Astrocyte of the cerebellum (primary cell): ENCODE results near the gene FLT4.

Experiments used
- DNase-seq: peaks from one replicate; pipeline ENCODE4 v3.0.0-alpha.2; 2011; ENCODE audit warnings: low read depth
- H3K4me3 ChIP-seq: 2 replicates; pipeline ENCODE4 v1.5.1; 2011; ENCODE audit warnings: mild to moderate bottlenecking, low read depth, low read length, moderate library complexity
- CTCF ChIP-seq: IDR thresholded peaks from 2 replicates; pipeline ENCODE4 v1.5.1; 2012; ENCODE audit warnings: low read length, low read depth, moderate library complexity, mild to moderate bottlenecking; ENCODE audit errors: missing control alignments
- in situ Hi-C: cut with HindIII; loops from 2 replicates; pipeline ENCODE4 v1.10.0; 2017; ENCODE audit warnings: low sequenced_read_pairs

The FLT4 gene

GRCh38 chr5:180603076-180603594 lies 46.3 kb downstream of the FLT4 start:
- no peak for DNase-seq
- in situ Hi-C loops, result no loop called here
- no peak overlapping the region for H3K4me3 ChIP-seq
- no peak for TF ChIP-seq CTCF

- no peak for DNase-seq
- no peak for TF ChIP-seq CTCF
- no peak overlapping the region for H3K4me3 ChIP-seq
- in situ Hi-C loops, result no loop called here
Measured at GRCh38 chr5:180602481-180603075, 46.8 kb downstream of the FLT4 start.

- no peak for TF ChIP-seq CTCF
- in situ Hi-C loops, result no loop called here
- DNase-seq, result no peak
Measured at GRCh38 chr5:180601591-180602480, 47.6 kb downstream of the FLT4 start.

GRCh38 chr5:180600554-180601041 lies 48.8 kb downstream of the FLT4 start:
- no peak overlapping the region for H3K4me3 ChIP-seq
- no peak for TF ChIP-seq CTCF
- DNase-seq, result no peak
- in situ Hi-C loops, result no loop called here

More at GRCh38 chr5:180601591-180602480, 47.6 kb downstream of the FLT4 start:
- H3K4me3 ChIP-seq, result no peak overlapping the region

GRCh38 chr5:180599981-180600553 lies 49.3 kb downstream of the FLT4 start:
- in situ Hi-C loops, result no loop called here
- TF ChIP-seq CTCF, result no peak
- no peak overlapping the region for H3K4me3 ChIP-seq
- DNase-seq, result no peak

- in situ Hi-C loops, result no loop called here
- no peak for DNase-seq
Measured at GRCh38 chr5:180599590-180599914, 49.8 kb downstream of the FLT4 start.

More at GRCh38 chr5:180599590-180599914, 49.8 kb downstream of the FLT4 start:
- H3K4me3 ChIP-seq, result no peak overlapping the region
- TF ChIP-seq CTCF, result no peak
